VCaP (cell line): ENCODE measurements around the gene MACF1.

Experiments
- H3K27ac ChIP-seq: fragments of 450-650 bp; 2 replicates; pipeline ENCODE4 v1.5.1; 2017
- CTCF ChIP-seq: fragments of 450-650 bp; conservative IDR thresholded peaks from 2 replicates; pipeline ENCODE4 v1.5.1; 2017; ENCODE audit warnings: mild to moderate bottlenecking, moderate library complexity

The MACF1 gene

GRCh38 chr1:39220891-39221870 lies 16.7 kb downstream of the MACF1 start:
- no peak overlapping the region for H3K27ac ChIP-seq
- TF ChIP-seq CTCF = no peak

GRCh38 chr1:39224295-39224829 lies 19.9 kb downstream of the MACF1 start:
- TF ChIP-seq CTCF = no peak
- no peak overlapping the region for H3K27ac ChIP-seq

GRCh38 chr1:39226836-39227235 lies 22.3 kb downstream of the MACF1 start:
- TF ChIP-seq CTCF = no peak
- no peak overlapping the region for H3K27ac ChIP-seq

- no peak overlapping the region for H3K27ac ChIP-seq
- no peak for TF ChIP-seq CTCF
Measured at GRCh38 chr1:39228252-39228651, 23.8 kb downstream of the MACF1 start.

- H3K27ac ChIP-seq = no peak overlapping the region
Measured at GRCh38 chr1:39229504-39229903, 25.0 kb downstream of the MACF1 start.

GRCh38 chr1:39230261-39231190 lies 26.0 kb downstream of the MACF1 start:
- H3K27ac ChIP-seq = no peak overlapping the region
- no peak for TF ChIP-seq CTCF

More at GRCh38 chr1:39229504-39229903, 25.0 kb downstream of the MACF1 start:
- no peak for TF ChIP-seq CTCF

- no peak for TF ChIP-seq CTCF
Measured at GRCh38 chr1:39236971-39237370, 32.5 kb downstream of the MACF1 start.

More at GRCh38 chr1:39236971-39237370, 32.5 kb downstream of the MACF1 start:
- no peak overlapping the region for H3K27ac ChIP-seq
